ENCODE results near the gene TEX22.

The TEX22 gene

GRCh38 chr14:105414456-105415371 is 16.4 kb downstream of the TEX22 start:
- H3K27ac ChIP-seq (replicated peaks; ENCODE audit: low read length), result no peak overlapping the region
- H3K4ac ChIP-seq (ENCODE audit: low read length), result peak overlapping the region; percentile 66
- H3K4me1 ChIP-seq (ENCODE audit: control insufficient read depth in 2 of 2, insufficient read depth in 1 of 2, low read depth in 1 of 2, low read length in 2 of 2), result peaks cover 7 to 19% of the 10 kb centered on the region in 2 donors
- peaks cover 2% of the 10 kb centered on the region for H3K79me1 ChIP-seq (ENCODE audit: low read depth, low read length)
- peak overlapping the region; percentile 98 for H3K18ac ChIP-seq (ENCODE audit: low read length)
- H2BK12ac ChIP-seq (ENCODE audit: low read length), result peak overlapping the region; percentile 30
- peaks cover 7 to 12% of the 10 kb centered on the region in 2 donors for H3K9me3 ChIP-seq (replicated peaks in 1 of 2; ENCODE audit: control insufficient read depth in 2 of 2, insufficient read depth in 1 of 2, low read depth in 1 of 2, low read length in 2 of 2)
- peak overlapping the region; percentile 93 for H2AK5ac ChIP-seq (ENCODE audit: low read depth, low read length)
- peak overlapping the region; percentile 98 for H3K14ac ChIP-seq (ENCODE audit: low read length)
- H3K27me3 ChIP-seq (ENCODE audit: control insufficient read depth in 3 of 3, insufficient read depth in 3 of 3, low read depth in 1 of 3, low read length in 3 of 3), result peaks cover 4 to 35% (median 21%) of the 10 kb centered on the region in 3 experiments
- peak; percentile 61 for DNase-seq (ENCODE audit: low spot score)
- H4K8ac ChIP-seq (ENCODE audit: low read depth, low read length), result peak overlapping the region; percentile 95
- peak overlapping the region; percentile 87 for H3K4me2 ChIP-seq (ENCODE audit: insufficient read depth, low read length, poor library complexity, severe bottlenecking)
- H3K23ac ChIP-seq (ENCODE audit: low read depth, low read length, poor library complexity), result peak overlapping the region; percentile 80
- H3K36me3 ChIP-seq (replicated peaks in 1 of 2; ENCODE audit: control insufficient read depth in 2 of 2, insufficient read depth in 2 of 2, low read length in 2 of 2), result no peaks in the 10 kb centered on the region
- H3K9ac ChIP-seq (ENCODE audit: low read depth, low read length, poor library complexity), result peak overlapping the region; percentile 92
- no peak overlapping the region for H2BK5ac ChIP-seq (ENCODE audit: low read length)
- no CpG with 5 or more reads among the region's 79 CpGs for WGBS, 2 donors (ENCODE audit: extremely low coverage in 2 of 2, insufficient read length in 2 of 2, insufficient replicate concordance in 1 of 2)
- H2AFZ ChIP-seq (ENCODE audit: low read length), result peak overlapping the region; percentile 89
- H2BK15ac ChIP-seq (ENCODE audit: low read length), result no peak overlapping the region
- H4K91ac ChIP-seq (ENCODE audit: low read depth, low read length, poor library complexity), result no peak overlapping the region
- peak overlapping the region; percentile 13 to 88 for H3K4me3 ChIP-seq (ENCODE audit: low read length in 2 of 2)
- no peak overlapping the region for H2BK120ac ChIP-seq (ENCODE audit: low read depth, low read length)

DNA sequence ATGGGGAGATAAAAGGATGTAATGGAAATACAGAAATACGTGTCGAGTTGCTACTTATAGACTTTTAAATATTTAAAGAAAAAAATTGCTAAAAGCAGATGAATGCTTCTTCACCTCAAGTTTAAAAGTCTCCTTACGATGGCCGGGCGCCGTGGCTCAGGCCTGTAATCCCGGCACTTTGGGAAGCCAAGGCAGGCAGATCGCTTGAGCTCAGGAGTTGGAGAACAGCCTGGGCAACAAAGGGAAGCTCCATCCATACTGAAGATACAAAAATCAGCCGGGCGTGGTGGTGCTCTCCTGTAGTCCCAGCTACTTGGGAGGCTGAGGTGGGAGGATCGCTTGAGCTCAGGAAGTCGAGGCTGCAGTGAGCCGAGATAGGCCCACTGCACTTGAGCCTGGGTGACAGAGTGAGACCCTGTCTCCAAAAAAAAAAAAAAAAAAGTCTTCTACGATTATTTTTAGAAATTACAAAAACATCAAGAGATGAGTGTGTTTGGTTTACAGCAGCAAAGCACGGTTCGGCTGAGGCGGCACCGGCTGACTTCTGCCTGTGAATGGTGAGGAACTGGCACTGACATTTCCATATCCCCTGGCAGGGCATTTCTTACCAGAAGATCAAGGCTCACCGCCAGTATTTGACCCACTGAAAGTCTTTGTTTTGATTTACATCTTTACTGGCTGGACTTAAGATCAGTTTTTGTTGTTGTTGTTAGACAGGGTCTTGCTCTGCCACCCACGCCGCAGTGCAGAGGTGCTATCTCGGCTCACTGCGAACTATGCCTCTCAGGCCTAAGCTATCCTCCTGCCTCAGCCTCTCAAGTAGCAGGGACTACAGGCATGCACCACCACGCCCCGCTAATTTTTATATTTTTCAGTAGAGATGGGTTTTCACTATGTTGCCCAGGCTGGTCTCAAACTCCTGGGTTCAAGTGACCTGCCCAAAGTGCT is 17.4 kb downstream of the TEX22 start:
- Histone ChIP-seq H3K36me3 (replicated peaks in 1 of 2; ENCODE audit: control insufficient read depth in 2 of 2, insufficient read depth in 2 of 2, low read length in 2 of 2) (no peaks in the 10 kb centered on the region), H3K4me3 (ENCODE audit: low read length in 2 of 2) (peak overlapping the region in 1 of 2 donors; percentile 13), H3K79me1 (ENCODE audit: low read depth, low read length) (peaks cover 3% of the 10 kb centered on the region), H3K4ac (ENCODE audit: low read length) (no peak overlapping the region), H3K23ac (ENCODE audit: low read depth, low read length, poor library complexity) (no peak overlapping the region), H3K27ac (replicated peaks; ENCODE audit: low read length) (no peak overlapping the region), H3K14ac (ENCODE audit: low read length) (no peak overlapping the region), H3K4me2 (ENCODE audit: insufficient read depth, low read length, poor library complexity, severe bottlenecking) (no peak overlapping the region), H4K8ac (ENCODE audit: low read depth, low read length) (no peak overlapping the region), H3K9me3 (replicated peaks in 1 of 2; ENCODE audit: control insufficient read depth in 2 of 2, insufficient read depth in 1 of 2, low read depth in 1 of 2, low read length in 2 of 2) (peaks cover 3 to 7% of the 10 kb centered on the region in 2 donors), H2AFZ (ENCODE audit: low read length) (peak overlapping the region; percentile 89), H2BK120ac (ENCODE audit: low read depth, low read length) (no peak overlapping the region), H2BK5ac (ENCODE audit: low read length) (no peak overlapping the region), H2BK12ac (ENCODE audit: low read length) (no peak overlapping the region), H2BK15ac (ENCODE audit: low read length) (no peak overlapping the region), H3K4me1 (ENCODE audit: control insufficient read depth in 2 of 2, insufficient read depth in 1 of 2, low read depth in 1 of 2, low read length in 2 of 2) (peaks cover 9 to 20% of the 10 kb centered on the region in 2 donors), H4K91ac (ENCODE audit: low read depth, low read length, poor library complexity) (no peak overlapping the region), H3K27me3 (ENCODE audit: control insufficient read depth in 3 of 3, insufficient read depth in 3 of 3, low read depth in 1 of 3, low read length in 3 of 3) (peaks cover under 1 to 27% (median 17%) of the 10 kb centered on the region in 3 experiments), H3K18ac (ENCODE audit: low read length) (no peak overlapping the region), H3K9ac (ENCODE audit: low read depth, low read length, poor library complexity) (peak overlapping the region; percentile 27), H2AK5ac (ENCODE audit: low read depth, low read length) (peak overlapping the region; percentile 4)
- WGBS, 2 donors (ENCODE audit: extremely low coverage in 2 of 2, insufficient read length in 2 of 2, insufficient replicate concordance in 1 of 2), result no CpG with 5 or more reads among the region's 25 CpGs
- DNase-seq (ENCODE audit: low spot score), result no peak

DNA sequence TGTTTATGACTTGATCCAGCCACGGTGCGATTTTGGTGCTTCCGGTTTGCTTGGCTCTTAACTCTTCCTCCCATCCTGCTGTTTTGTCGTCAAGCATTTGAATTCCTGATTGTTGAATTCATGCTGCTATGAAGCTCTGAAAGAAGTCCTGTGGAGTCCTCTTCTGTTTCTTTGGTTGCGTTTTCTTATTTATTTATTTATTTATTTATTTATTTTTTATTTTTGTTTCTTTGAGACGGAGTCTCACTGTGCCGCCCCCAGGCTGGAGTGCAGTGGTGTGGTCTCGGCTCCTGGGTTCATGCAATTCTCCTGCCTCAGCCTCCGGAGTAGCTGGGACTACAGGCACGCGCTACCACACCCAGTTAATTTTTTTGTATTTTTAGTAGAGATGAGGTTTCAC is 18.3 kb downstream of the TEX22 start:
- H3K4me3 ChIP-seq (ENCODE audit: low read length in 2 of 2), result no peak overlapping the region
- peaks cover 3 to 8% of the 10 kb centered on the region in 2 donors for H3K36me3 ChIP-seq (replicated peaks in 1 of 2; ENCODE audit: control insufficient read depth in 2 of 2, insufficient read depth in 2 of 2, low read length in 2 of 2)
- H2BK12ac ChIP-seq (ENCODE audit: low read length), result no peak overlapping the region
- no peak overlapping the region for H3K27ac ChIP-seq (replicated peaks; ENCODE audit: low read length)
- no peak overlapping the region for H2BK5ac ChIP-seq (ENCODE audit: low read length)
- H3K18ac ChIP-seq (ENCODE audit: low read length), result no peak overlapping the region
- no peak overlapping the region for H4K8ac ChIP-seq (ENCODE audit: low read depth, low read length)
- H3K4me2 ChIP-seq (ENCODE audit: insufficient read depth, low read length, poor library complexity, severe bottlenecking), result no peak overlapping the region
- WGBS, 2 donors (ENCODE audit: extremely low coverage in 2 of 2, insufficient read length in 2 of 2, insufficient replicate concordance in 1 of 2), result no CpG with 5 or more reads among the region's 11 CpGs
- no peak overlapping the region for H2AFZ ChIP-seq (ENCODE audit: low read length)
- no peak overlapping the region for H2AK5ac ChIP-seq (ENCODE audit: low read depth, low read length)
- no peak overlapping the region for H4K91ac ChIP-seq (ENCODE audit: low read depth, low read length, poor library complexity)
- peaks cover 0 to 5% of the 10 kb centered on the region in 2 donors for H3K9me3 ChIP-seq (replicated peaks in 1 of 2; ENCODE audit: control insufficient read depth in 2 of 2, insufficient read depth in 1 of 2, low read depth in 1 of 2, low read length in 2 of 2)
- H2BK15ac ChIP-seq (ENCODE audit: low read length), result no peak overlapping the region
- no peak overlapping the region for H3K9ac ChIP-seq (ENCODE audit: low read depth, low read length, poor library complexity)
- H3K79me1 ChIP-seq (ENCODE audit: low read depth, low read length), result peaks cover 12% of the 10 kb centered on the region
- no peak overlapping the region for H3K14ac ChIP-seq (ENCODE audit: low read length)
- peaks cover 17 to 24% of the 10 kb centered on the region in 2 donors for H3K4me1 ChIP-seq (ENCODE audit: control insufficient read depth in 2 of 2, insufficient read depth in 1 of 2, low read depth in 1 of 2, low read length in 2 of 2)
- peaks cover 0 to 20% (median 11%) of the 10 kb centered on the region in 3 experiments for H3K27me3 ChIP-seq (ENCODE audit: control insufficient read depth in 3 of 3, insufficient read depth in 3 of 3, low read depth in 1 of 3, low read length in 3 of 3)
- H2BK120ac ChIP-seq (ENCODE audit: low read depth, low read length), result no peak overlapping the region
- H3K4ac ChIP-seq (ENCODE audit: low read length), result no peak overlapping the region
- H3K23ac ChIP-seq (ENCODE audit: low read depth, low read length, poor library complexity), result no peak overlapping the region
- no peak for DNase-seq (ENCODE audit: low spot score)
